ENCODE results near the gene TSPAN32. TPM values are rescaled to one million over a fixed set of nuclear protein-coding genes. Genes with fewer than 3 reads are reported as not detected.

TSPAN32 gene
- total RNA-seq, 1 donor from 2014 or later: 12.5 TPM

DNA sequence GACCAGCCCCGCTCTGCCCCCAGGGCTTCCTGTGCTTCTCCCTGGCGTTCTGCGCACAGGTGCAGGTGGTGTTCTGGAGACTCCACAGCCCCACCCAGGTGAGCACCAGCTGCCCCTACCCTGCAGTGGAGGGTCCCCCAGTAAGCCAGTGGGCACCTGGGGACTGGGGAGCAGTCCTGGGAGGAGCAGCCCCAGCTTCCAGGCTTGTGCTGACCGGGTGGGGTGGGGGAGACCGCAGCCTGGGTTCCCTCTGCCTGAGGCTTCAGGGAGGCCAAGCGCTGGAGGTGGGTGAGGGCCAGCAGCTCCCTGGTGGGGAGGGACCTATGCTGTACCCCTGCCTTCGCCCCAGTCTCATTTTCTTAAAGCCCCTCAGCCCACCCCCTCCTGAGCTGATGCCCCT is 6.9 kb downstream of the TSPAN32 start:
- H3K4me3 ChIP-seq: no peak overlapping the region
- no peaks in the 10 kb centered on the region for H3K27me3 ChIP-seq (ENCODE audit: low read depth)
- TF ChIP-seq, protein P1, sequence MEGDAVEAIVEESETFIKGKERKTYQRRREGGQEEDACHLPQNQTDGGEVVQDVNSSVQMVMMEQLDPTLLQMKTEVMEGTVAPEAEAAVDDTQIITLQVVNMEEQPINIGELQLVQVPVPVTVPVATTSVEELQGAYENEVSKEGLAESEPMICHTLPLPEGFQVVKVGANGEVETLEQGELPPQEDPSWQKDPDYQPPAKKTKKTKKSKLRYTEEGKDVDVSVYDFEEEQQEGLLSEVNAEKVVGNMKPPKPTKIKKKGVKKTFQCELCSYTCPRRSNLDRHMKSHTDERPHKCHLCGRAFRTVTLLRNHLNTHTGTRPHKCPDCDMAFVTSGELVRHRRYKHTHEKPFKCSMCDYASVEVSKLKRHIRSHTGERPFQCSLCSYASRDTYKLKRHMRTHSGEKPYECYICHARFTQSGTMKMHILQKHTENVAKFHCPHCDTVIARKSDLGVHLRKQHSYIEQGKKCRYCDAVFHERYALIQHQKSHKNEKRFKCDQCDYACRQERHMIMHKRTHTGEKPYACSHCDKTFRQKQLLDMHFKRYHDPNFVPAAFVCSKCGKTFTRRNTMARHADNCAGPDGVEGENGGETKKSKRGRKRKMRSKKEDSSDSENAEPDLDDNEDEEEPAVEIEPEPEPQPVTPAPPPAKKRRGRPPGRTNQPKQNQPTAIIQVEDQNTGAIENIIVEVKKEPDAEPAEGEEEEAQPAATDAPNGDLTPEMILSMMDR (IDR thresholded peaks at IDR 0.05): no peak
- peaks cover 46% of the 10 kb centered on the region for H3K4me1 ChIP-seq
- ATAC-seq: no peak
- H3K36me3 ChIP-seq: no peaks in the 10 kb centered on the region
- intact Hi-C loops (cut with DNase I): loop anchor here (10.0 kb wide), 1 partner anchor 116 kb away; no protein-coding TSS in a partner anchor
- no peaks in the 10 kb centered on the region for H3K9me3 ChIP-seq
- DNase-seq: no peak
- H3K27ac ChIP-seq: no peak overlapping the region

GRCh38 chr11:2309251-2310072 is 7.6 kb downstream of the TSPAN32 start:
- no peak overlapping the region for H3K27ac ChIP-seq
- no peak for ATAC-seq
- H3K36me3 ChIP-seq: no peaks in the 10 kb centered on the region
- no peaks in the 10 kb centered on the region for H3K27me3 ChIP-seq (ENCODE audit: low read depth)
- H3K4me1 ChIP-seq: peaks cover 45% of the 10 kb centered on the region
- no peak for DNase-seq
- H3K4me3 ChIP-seq: no peak overlapping the region
- intact Hi-C loops (cut with DNase I): loop anchor here (10.0 kb wide), 1 partner anchor 115 kb away; no protein-coding TSS in a partner anchor
- no peaks in the 10 kb centered on the region for H3K9me3 ChIP-seq
- TF ChIP-seq, protein P1 (IDR thresholded peaks at IDR 0.05): no peak

GRCh38 chr11:2310073-2310785 is 8.4 kb downstream of the TSPAN32 start:
- Histone ChIP-seq H3K27me3 (ENCODE audit: low read depth) (no peaks in the 10 kb centered on the region), H3K27ac (no peak overlapping the region), H3K36me3 (no peaks in the 10 kb centered on the region), H3K4me1 (peaks cover 44% of the 10 kb centered on the region), H3K4me3 (no peak overlapping the region), H3K9me3 (no peaks in the 10 kb centered on the region)
- DNase-seq (no peak), ATAC-seq (no peak)
- intact Hi-C loops (cut with DNase I): no loop called here
- TF ChIP-seq, protein P1 (IDR thresholded peaks at IDR 0.05): no peak

DNA sequence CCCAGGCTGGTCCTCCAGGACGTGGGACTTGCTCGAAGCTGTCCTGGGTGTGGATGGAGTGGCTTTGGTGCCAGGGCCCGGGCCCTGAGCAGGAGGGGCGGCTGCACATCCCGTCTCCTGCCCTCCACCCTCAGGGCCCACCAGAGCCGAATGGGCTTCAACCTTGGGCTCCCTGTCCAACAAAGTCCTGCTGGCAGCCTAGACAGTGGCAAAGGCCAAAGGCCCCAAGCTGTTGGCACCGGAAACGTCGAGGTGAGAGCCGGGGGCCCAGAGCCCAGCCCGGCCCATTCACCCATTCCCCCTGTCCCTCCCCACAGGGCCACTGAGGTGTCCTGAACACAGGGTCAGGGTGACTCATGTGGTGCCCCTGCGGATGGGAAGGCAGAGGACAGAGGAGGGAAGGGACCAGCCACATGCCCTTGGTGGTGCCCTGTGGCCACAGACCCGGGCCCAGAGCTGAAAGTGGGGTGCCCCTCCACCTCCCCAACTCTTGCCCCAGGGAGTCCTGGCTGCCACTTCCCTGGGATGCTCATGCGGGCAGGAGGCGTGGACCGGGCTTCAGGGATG is 9.1 kb downstream of the TSPAN32 start:
- Histone ChIP-seq H3K4me1 (peaks cover 43% of the 10 kb centered on the region), H3K36me3 (no peaks in the 10 kb centered on the region), H3K9me3 (no peaks in the 10 kb centered on the region), H3K27me3 (ENCODE audit: low read depth) (no peaks in the 10 kb centered on the region), H3K27ac (no peak overlapping the region), H3K4me3 (no peak overlapping the region)
- intact Hi-C loops (cut with DNase I): no loop called here
- TF ChIP-seq, protein P1 (IDR thresholded peaks at IDR 0.05): no peak
- ATAC-seq: no peak
- no peak for DNase-seq

DNA sequence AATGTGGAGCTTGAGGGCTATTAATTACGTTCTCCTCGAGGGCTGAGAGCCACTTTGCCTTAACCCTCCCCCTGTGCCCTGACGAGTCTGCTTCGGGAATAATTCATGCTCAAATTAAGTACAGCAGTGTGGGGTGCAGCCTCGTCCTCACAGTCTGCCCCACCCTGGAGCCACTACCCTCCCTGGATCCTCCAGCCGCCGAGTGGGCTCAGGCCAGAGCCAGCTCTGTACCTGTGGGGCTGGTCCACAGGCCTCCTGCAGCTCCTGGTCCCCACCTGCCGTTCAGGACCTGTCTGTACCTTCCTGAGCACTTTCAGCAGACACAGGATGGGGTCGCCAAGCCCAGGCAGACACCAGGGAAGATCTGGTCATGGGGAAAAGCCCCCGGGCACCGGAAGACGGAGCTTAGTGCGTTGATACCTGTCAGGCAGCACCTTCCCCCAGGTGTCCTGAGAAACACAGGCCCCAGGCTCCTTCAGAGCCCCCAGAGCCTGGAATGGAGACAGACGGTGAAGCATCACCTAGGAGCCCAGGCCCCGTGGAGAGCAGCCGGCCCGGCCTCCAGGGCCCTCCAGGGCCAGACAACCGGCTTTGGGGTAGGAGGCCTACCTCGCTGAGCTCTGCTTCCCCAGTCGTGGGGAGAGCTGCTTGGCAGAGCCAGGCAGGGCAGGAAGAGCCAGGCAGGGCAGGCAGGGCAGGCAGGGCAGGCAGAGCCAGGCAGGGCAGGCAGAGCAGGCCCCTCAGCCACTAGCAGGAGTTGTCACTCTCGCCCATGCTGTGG is 9.7 kb downstream of the TSPAN32 start:
- intact Hi-C loops (cut with DNase I): no loop called here
- no peak for ATAC-seq
- DNase-seq: no peak
- no peak overlapping the region for H3K27ac ChIP-seq
- no peaks in the 10 kb centered on the region for H3K27me3 ChIP-seq (ENCODE audit: low read depth)
- no peak overlapping the region for H3K4me3 ChIP-seq
- TF ChIP-seq, protein P1 (IDR thresholded peaks at IDR 0.05): no peak
- H3K36me3 ChIP-seq: no peaks in the 10 kb centered on the region
- no peaks in the 10 kb centered on the region for H3K9me3 ChIP-seq
- peaks cover 37% of the 10 kb centered on the region for H3K4me1 ChIP-seq
